GM10266 (cell line): Measurements from ENCODE around the gene GJB6.

Source experiments
- DNase-seq: peaks from one replicate; pipeline ENCODE4 v3.0.0; 2012; ENCODE audit errors: extremely low spot score
- TF ChIP-seq, protein P1 (sequence below): IDR thresholded peaks from 2 replicates; pipeline ENCODE4 v1.5.1; 2012; ENCODE audit warnings: mild to moderate bottlenecking, low read depth; ENCODE audit not compliant: control insufficient read depth, insufficient read depth; ENCODE audit errors: missing control alignments

Gene GJB6

DNA sequence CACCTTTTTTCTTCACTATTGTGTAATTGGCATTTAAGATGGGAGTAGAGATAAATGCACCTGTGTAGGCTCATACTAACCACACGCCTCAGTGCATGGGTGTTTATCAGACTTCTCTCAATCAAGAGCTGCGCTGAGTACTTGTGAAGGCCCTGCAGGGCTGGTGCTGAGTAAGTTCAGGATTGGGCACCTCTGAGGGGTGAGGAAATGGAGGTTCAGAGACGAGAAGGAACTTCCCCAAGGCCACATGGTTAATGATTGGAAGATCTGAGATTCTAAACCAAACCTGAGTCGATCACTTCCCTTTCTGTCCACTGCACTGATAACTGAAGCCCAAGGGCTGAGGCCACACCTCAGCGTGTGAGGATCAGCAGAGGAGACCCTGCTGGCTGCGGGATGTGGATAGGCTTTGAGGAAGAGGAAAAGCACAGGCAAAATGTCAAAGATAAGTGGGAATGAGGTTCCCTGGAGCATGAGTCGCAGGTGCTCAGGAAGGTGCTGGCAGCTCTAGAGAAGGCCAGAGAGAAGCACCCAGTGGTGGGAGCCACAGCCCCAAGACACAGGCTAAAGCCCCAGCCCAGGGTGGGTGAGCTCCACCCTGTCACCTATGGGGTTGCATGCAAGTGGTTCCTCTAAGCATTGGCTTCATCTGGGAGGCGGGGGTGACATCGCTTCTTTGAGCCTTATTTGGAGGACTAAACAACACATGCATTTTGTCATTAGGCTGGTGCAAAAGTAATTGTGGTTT, 32.3 kb upstream of the GJB6 start:
- TF ChIP-seq, protein P1, sequence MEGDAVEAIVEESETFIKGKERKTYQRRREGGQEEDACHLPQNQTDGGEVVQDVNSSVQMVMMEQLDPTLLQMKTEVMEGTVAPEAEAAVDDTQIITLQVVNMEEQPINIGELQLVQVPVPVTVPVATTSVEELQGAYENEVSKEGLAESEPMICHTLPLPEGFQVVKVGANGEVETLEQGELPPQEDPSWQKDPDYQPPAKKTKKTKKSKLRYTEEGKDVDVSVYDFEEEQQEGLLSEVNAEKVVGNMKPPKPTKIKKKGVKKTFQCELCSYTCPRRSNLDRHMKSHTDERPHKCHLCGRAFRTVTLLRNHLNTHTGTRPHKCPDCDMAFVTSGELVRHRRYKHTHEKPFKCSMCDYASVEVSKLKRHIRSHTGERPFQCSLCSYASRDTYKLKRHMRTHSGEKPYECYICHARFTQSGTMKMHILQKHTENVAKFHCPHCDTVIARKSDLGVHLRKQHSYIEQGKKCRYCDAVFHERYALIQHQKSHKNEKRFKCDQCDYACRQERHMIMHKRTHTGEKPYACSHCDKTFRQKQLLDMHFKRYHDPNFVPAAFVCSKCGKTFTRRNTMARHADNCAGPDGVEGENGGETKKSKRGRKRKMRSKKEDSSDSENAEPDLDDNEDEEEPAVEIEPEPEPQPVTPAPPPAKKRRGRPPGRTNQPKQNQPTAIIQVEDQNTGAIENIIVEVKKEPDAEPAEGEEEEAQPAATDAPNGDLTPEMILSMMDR = no peak
- no peak for DNase-seq

DNA sequence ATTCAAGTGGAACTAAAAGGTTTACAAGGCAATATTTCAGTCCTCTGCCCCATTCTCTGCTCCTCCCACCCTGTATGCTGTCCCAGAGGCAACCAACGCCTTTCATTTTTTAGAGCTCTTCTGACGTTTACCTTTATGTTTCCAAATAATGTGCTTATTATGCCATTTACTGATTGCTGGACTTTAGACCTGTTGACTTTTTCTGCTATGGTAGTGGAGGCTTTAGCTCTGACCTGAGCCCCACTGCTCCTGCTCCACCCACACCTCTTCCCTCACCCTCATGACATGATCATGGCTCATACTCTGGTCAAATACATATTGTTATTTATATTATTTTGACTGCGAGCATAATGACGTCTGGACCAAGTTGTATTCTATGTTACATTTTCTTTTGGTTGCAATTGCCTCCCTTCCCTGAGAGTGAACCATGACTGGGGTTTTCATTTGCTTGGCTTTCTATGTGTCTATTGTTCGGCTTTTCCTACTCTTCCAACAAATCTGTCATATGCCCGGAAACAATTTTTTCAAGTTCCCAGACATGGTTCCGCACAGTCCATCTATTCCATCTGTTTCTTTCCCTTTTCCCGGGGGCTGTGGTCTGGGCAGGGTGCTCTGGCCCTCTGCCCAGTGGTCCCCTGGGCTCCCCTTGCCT, 31.4 kb upstream of the GJB6 start:
- TF ChIP-seq, protein P1 = no peak
- no peak for DNase-seq

DNA sequence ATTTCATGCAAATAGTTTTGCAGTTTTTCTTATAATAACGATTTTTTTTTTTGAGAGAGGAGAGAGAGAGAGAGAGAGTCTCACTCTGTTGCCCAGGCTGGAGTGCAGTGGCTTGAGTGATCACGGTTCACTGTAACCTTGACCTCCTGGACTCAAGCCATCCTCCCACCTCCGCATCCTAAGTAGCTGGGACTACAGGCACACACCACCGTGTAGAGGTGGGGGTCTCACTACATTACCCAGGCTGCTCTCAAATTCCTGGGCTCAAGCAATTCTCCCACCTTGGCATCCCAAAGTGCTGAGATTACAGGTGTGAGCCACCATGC, 26.8 kb upstream of the GJB6 start:
- TF ChIP-seq, protein P1 = no peak
- DNase-seq = no peak

DNA sequence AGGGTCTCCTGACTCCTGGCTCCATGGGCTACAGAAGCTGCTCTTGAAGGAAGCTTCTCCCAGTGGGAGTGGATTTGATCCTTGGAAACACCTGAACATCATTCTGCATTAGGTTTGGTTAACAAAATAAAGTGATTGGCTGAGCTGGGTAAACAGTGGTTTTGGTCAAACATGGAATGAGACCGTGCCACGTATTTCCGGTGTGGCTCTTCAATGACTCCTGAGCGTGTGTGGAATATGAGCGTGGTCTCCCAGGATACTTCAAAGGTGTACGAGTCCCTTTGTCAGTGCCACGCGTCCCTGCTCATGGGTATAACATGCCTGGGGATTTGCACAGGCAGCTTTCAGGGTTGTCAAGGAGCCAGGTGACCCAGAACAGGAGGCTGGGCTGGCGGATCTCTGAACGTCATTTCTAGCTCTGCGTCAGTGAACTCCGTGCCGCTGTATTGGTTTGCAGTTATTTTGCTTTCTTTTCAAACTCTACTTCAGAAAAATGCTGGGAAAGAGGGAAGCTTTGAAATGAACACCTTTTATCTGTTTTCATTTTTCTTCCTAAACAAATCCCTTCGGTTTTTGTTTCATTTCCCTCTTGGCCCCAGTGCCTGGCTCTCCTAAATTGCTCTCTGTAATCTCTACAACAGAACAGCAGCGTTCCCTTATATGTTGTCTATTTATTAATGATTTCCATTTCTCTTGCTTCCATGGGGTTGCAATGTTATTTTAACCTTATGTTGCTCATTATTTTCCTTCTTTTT, 26.3 kb upstream of the GJB6 start:
- TF ChIP-seq, protein P1 = no peak

DNA sequence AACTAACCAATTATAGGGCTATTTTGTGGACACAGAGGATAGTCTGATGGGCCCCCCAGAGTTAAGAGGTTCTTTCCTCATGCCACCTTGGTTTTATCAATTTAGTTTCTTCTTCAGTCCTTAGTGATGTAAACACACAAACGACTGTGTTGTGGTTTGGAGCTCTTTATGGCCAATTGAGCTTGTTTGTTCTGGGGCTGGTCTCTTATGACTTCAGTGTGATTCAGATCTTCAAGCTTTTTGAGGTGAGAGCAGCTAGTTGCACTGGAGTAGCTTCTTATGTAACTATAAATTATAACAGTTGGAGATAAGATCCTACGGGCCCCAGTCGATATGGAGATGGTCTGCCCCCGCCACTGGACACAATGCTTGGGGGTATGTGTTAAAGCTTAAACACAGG, 22.0 kb upstream of the GJB6 start:
- TF ChIP-seq, protein P1 = no peak
- no peak for DNase-seq

More for the DNA sequence above, 26.3 kb upstream of the GJB6 start:
- no peak for DNase-seq

DNA sequence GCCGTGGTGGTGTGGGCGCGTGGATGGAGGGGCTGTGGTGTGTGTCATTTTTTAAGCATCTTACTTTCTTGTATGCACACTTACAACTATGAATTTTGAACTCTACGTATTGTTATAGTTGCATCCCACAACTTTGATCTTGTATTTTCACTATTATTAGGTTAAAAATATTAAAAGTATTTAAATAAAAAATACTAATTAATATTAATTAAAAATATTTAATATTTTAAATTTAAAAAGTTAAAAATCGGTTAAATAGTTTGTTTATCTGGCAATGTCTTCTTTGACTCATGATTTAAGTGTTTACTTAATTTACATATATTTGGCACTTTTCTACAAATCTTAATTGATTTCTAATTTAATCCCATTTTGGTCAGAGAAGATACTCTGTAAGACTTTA, 17.8 kb upstream of the GJB6 start:
- TF ChIP-seq, protein P1 = no peak
- DNase-seq = no peak
